Sigmoid colon (tissue), 4 donors: ENCODE results near the gene TYMP.

Source experiments
- CTCF ChIP-seq, 4 experiments: fragments of 450-650 bp in 3 of 4; fragments of 200-600 bp in 1 of 4; IDR thresholded peaks; one replicate each; pipeline ENCODE4 v1.5.1; 2016 to 2019; ENCODE audit warnings: antibody characterized with exemption in 4 of 4, mild to moderate bottlenecking in 3 of 4, moderate library complexity in 2 of 4
- EP300 ChIP-seq, 4 donors: sonication (generic); formaldehyde crosslinking; IDR thresholded peaks; one replicate each; pipeline ENCODE4 v1.6.1; 2017; ENCODE audit warnings: antibody characterized with exemption in 4 of 4
- POLR2A ChIP-seq, 2 donors: fragments of 450-650 bp; IDR thresholded peaks; one replicate each; pipeline ENCODE4 v1.6.1; 2016; ENCODE audit warnings: antibody characterized with exemption in 2 of 2, mild to moderate bottlenecking in 2 of 2, moderate library complexity in 2 of 2
- POLR2AphosphoS5 ChIP-seq, 4 donors: sonication (generic); formaldehyde crosslinking; IDR thresholded peaks; one replicate each; pipeline ENCODE4 v1.6.1; 2017; ENCODE audit warnings: antibody characterized with exemption in 4 of 4

GRCh38 chr22:50550395-50550794 is 20.6 kb upstream of the TYMP start:
- TF ChIP-seq POLR2A (IDR thresholded peaks at IDR 0.05): no peak
- TF ChIP-seq CTCF (IDR thresholded peaks at IDR 0.05): no peak
- TF ChIP-seq POLR2AphosphoS5 (IDR thresholded peaks at IDR 0.05): no peak
- TF ChIP-seq EP300 (IDR thresholded peaks at IDR 0.05): no peak
